Thoracic aorta (tissue), 2 donors: ENCODE data around the gene ETV5. TPM values are rescaled to one million over a fixed set of nuclear protein-coding genes. Genes with fewer than 3 reads are reported as not detected.

Source experiments
- ATAC-seq: fragments of 150-250 bp; one replicate; pipeline ENCODE4 v1.8.0; 2017; ENCODE audit warnings: low read depth; ENCODE audit not compliant: insufficient number of reproducible peaks, low FRiP score
- DNase-seq: peaks from one replicate; pipeline ENCODE4 v3.0.0-alpha.2; 2020; ENCODE audit warnings: low spot score
- H3K27ac ChIP-seq, 2 donors: fragments of 200-600 bp; sonication (generic); 1 replicate in 1 of 2; 2 replicates in 1 of 2; pipeline ENCODE4 v1.5.1; 2016; ENCODE audit warnings: mild to moderate bottlenecking in 2 of 2, moderate library complexity in 2 of 2
- H3K27me3 ChIP-seq: fragments of 200-600 bp; sonication (generic); replicated peaks from 2 replicates; pipeline ENCODE4 v1.6.0; 2016; ENCODE audit warnings: mild to moderate bottlenecking; ENCODE audit not compliant: insufficient read depth
- H3K36me3 ChIP-seq: fragments of 200-600 bp; sonication (generic); one replicate; pipeline ENCODE4 v1.5.1; 2016
- H3K4me1 ChIP-seq, 2 donors: fragments of 200-600 bp; sonication (generic); 1 replicate in 1 of 2; 2 replicates in 1 of 2; pipeline versions ENCODE4 v1.5.1 to v1.6.0; 2016; ENCODE audit warnings: low read depth in 2 of 2, mild to moderate bottlenecking in 1 of 2; ENCODE audit not compliant: control insufficient read depth in 1 of 2
- H3K4me3 ChIP-seq: fragments of 200-600 bp; sonication (generic); 2 replicates; pipeline ENCODE4 v1.5.1; 2016; ENCODE audit warnings: mild to moderate bottlenecking
- H3K9me3 ChIP-seq: fragments of 200-600 bp; sonication (generic); 2 replicates; pipeline ENCODE4 v1.5.1; 2016
- CTCF ChIP-seq: fragments of 200-600 bp; sonication (generic); IDR thresholded peaks from one replicate; pipeline ENCODE4 v1.5.1; 2019; ENCODE audit warnings: antibody characterized with exemption
- total RNA-seq, 2 donors: library from RNA; depleted of rRNA; stranded (reverse); fragments of >200 nt; gene quantifications; one replicate each; pipeline versions ENCODE4 v1.1.0 to v1.2.3, GENCODE V29; 2016

Gene ETV5
- total RNA-seq, 2 donors from 2014 or later, result 43.6 to 362 TPM

- H3K27me3 ChIP-seq, result no peaks in the 10 kb centered on the region
- no peaks in the 10 kb centered on the region for H3K4me1 ChIP-seq
- no peak overlapping the region for H3K4me3 ChIP-seq
- no peaks in the 10 kb centered on the region for H3K36me3 ChIP-seq
- no peak for DNase-seq
- no peak overlapping the region for H3K27ac ChIP-seq
- no peak for ATAC-seq
- no peak for TF ChIP-seq CTCF
- no peaks in the 10 kb centered on the region for H3K9me3 ChIP-seq
These were observed 34.4 kb upstream of the ETV5 start for GRCh38 chr3:186143250-186143649.

GRCh38 chr3:186142393-186142932, 33.6 kb upstream of the ETV5 start:
- no peak overlapping the region for H3K27ac ChIP-seq
- DNase-seq, result no peak
- no peaks in the 10 kb centered on the region for H3K9me3 ChIP-seq
- no peaks in the 10 kb centered on the region for H3K27me3 ChIP-seq
- H3K4me1 ChIP-seq, result no peaks in the 10 kb centered on the region
- H3K36me3 ChIP-seq, result no peaks in the 10 kb centered on the region
- no peak for TF ChIP-seq CTCF
- no peak overlapping the region for H3K4me3 ChIP-seq
- no peak for ATAC-seq

- H3K9me3 ChIP-seq, result no peaks in the 10 kb centered on the region
- H3K4me1 ChIP-seq, result no peaks in the 10 kb centered on the region
- DNase-seq (no peak), ATAC-seq (no peak)
- H3K36me3 ChIP-seq, result no peaks in the 10 kb centered on the region
- H3K27me3 ChIP-seq, result no peaks in the 10 kb centered on the region
- no peak for TF ChIP-seq CTCF
- H3K4me3 ChIP-seq, result no peak overlapping the region
- no peak overlapping the region for H3K27ac ChIP-seq
These were observed 32.9 kb upstream of the ETV5 start for GRCh38 chr3:186141790-186142189.

- no peak for DNase-seq
- Histone ChIP-seq H3K9me3 (no peaks in the 10 kb centered on the region), H3K27ac (no peak overlapping the region), H3K36me3 (no peaks in the 10 kb centered on the region), H3K4me1 (no peaks in the 10 kb centered on the region), H3K27me3 (no peaks in the 10 kb centered on the region), H3K4me3 (no peak overlapping the region)
- no peak for ATAC-seq
- TF ChIP-seq CTCF, result no peak
These were observed 29.5 kb upstream of the ETV5 start for GRCh38 chr3:186138272-186138981.

GRCh38 chr3:186137051-186137685, 28.3 kb upstream of the ETV5 start:
- Histone ChIP-seq H3K36me3 (no peaks in the 10 kb centered on the region), H3K4me1 (no peaks in the 10 kb centered on the region), H3K9me3 (no peaks in the 10 kb centered on the region), H3K4me3 (no peak overlapping the region), H3K27ac (no peak overlapping the region), H3K27me3 (no peaks in the 10 kb centered on the region)
- DNase-seq, result no peak
- no peak for ATAC-seq
- no peak for TF ChIP-seq CTCF
